ENCODE data around the gene OR2T29.
"Not testable (repeated sequence)": the region's sequence is repeated elsewhere in the genome, so short reads cannot be mapped to it uniquely, and the experiment has no call there.

- TF ChIP-seq CTCF (IDR thresholded peaks at IDR 0.05; ENCODE audit: low read depth, low read length, poor library complexity, severe bottlenecking); EZH2phosphoT487 (IDR thresholded peaks at IDR 0.05; ENCODE audit: borderline replicate concordance, low read length): not testable (repeated sequence)
These were observed 12.1 kb upstream of the OR2T29 start, which contains the start of gene OR2T34 for GRCh38 chr1:248574657-248575056.
